Astrocyte (in vitro differentiated cells and primary cell): ENCODE results near the gene LPIN3.

ENCODE experiments used
- CTCF ChIP-seq: IDR thresholded peaks from 2 replicates; pipeline ENCODE4 v1.5.1; 2011; ENCODE audit warnings: low read depth, mild to moderate bottlenecking, inconsistent platforms, low read length, moderate library complexity; ENCODE audit not compliant: insufficient read depth
- EZH2 ChIP-seq: IDR thresholded peaks from 2 replicates; pipeline ENCODE4 v1.6.1; 2012; ENCODE audit warnings: mild to moderate bottlenecking, low read length, inconsistent platforms; ENCODE audit not compliant: insufficient read depth

- TF ChIP-seq CTCF, result no peak
- TF ChIP-seq EZH2, result no peak
Observed at GRCh38 chr20:41379551-41379950, 38.9 kb downstream of the LPIN3 start.
